NB4 (cell line): ENCODE results near the gene CHAF1A.

ENCODE experiments used
- DNase-seq: peaks from one replicate; pipeline ENCODE4 v3.0.0; 2010; ENCODE audit warnings: low read depth
- H3K4me3 ChIP-seq: one replicate; pipeline ENCODE4 v1.5.1; 2011; ENCODE audit warnings: mild to moderate bottlenecking, low read depth, low read length, moderate library complexity
- MYC ChIP-seq: IDR thresholded peaks from 2 replicates; pipeline ENCODE4 v1.6.1; 2011; ENCODE audit warnings: low read depth, low read length
- POLR2A ChIP-seq: IDR thresholded peaks from 2 replicates; pipeline ENCODE4 v1.6.1; 2011; ENCODE audit warnings: mild to moderate bottlenecking; ENCODE audit not compliant: insufficient read length; ENCODE audit errors: extremely low read depth
- TF ChIP-seq, protein P1 (sequence below): IDR thresholded peaks from one replicate; pipeline ENCODE4 v1.5.1; 2012; ENCODE audit warnings: low read depth, low read length
- TF ChIP-seq, protein P2 (sequence below): IDR thresholded peaks from 2 replicates; pipeline ENCODE4 v1.6.1; 2011; ENCODE audit warnings: low read depth, low read length

CHAF1A gene

GRCh38 chr19:4365791-4366665, 36.4 kb upstream of the CHAF1A start:
- TF ChIP-seq, protein P1, sequence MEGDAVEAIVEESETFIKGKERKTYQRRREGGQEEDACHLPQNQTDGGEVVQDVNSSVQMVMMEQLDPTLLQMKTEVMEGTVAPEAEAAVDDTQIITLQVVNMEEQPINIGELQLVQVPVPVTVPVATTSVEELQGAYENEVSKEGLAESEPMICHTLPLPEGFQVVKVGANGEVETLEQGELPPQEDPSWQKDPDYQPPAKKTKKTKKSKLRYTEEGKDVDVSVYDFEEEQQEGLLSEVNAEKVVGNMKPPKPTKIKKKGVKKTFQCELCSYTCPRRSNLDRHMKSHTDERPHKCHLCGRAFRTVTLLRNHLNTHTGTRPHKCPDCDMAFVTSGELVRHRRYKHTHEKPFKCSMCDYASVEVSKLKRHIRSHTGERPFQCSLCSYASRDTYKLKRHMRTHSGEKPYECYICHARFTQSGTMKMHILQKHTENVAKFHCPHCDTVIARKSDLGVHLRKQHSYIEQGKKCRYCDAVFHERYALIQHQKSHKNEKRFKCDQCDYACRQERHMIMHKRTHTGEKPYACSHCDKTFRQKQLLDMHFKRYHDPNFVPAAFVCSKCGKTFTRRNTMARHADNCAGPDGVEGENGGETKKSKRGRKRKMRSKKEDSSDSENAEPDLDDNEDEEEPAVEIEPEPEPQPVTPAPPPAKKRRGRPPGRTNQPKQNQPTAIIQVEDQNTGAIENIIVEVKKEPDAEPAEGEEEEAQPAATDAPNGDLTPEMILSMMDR, result no peak
- TF ChIP-seq MYC (no peak), POLR2A (no peak)
- TF ChIP-seq, protein P2, sequence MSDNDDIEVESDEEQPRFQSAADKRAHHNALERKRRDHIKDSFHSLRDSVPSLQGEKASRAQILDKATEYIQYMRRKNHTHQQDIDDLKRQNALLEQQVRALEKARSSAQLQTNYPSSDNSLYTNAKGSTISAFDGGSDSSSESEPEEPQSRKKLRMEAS, result no peak

DNA sequence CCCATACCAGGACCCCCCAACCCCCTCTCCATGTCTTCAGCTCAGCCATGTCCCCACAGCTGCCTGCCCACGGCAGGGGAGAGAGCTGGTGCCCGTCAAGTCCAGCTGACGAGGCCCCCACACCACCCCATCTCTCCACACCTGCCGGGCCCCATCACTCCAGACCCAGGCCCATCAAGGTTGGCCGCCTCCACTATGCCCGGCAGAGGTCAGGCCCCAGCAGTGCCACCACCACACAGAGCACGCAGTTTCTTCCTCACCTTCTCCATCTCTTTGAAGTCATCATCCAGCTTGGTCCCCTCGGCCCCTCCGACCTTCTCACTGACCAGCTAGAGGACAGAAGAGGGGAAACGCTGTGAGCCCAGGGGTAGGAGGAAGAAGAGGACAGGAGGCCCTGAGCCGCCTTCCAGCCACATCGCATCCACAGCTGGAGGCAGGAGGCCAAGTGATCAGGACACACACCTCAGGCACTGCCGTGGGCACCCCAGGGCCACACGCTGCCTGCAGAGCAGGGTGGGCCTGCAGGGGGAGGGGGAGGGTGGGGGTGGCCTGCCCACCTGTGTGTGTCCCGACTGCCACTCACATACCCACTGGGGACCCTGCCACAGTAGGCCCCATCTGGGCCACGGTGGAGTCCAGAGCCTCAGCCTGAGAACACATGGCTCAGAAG, 35.6 kb upstream of the CHAF1A start:
- H3K4me3 ChIP-seq, result no peak overlapping the region
- no peak for DNase-seq
- TF ChIP-seq POLR2A (no peak), MYC (no peak)
- TF ChIP-seq, protein P2, result no peak
- TF ChIP-seq, protein P1, result no peak

More at GRCh38 chr19:4365791-4366665, 36.4 kb upstream of the CHAF1A start:
- no peak for DNase-seq
- H3K4me3 ChIP-seq, result no peak overlapping the region

- DNase-seq, result no peak
- no peak for TF ChIP-seq MYC
- TF ChIP-seq, protein P1, result no peak
- TF ChIP-seq POLR2A, result no peak
- TF ChIP-seq, protein P2, result no peak
- no peak overlapping the region for H3K4me3 ChIP-seq
Observed at GRCh38 chr19:4367336-4367723, 35.1 kb upstream of the CHAF1A start.

DNA sequence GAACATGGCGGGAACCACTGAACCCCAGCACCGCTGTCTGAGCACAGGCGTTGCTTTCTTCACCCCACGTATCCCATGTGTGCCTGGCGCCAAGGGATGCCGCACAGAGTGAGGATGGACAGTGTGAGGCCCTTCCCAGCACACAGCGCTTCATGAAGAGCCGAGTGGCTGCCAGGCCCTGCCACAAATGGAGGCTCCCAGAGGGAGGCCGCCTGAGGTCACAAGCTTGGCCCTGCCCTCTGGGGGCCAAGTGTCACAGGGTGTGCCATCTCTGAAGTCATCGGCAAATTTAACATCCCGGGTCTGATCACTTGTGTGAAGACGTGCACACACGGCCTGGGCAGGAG, 34.7 kb upstream of the CHAF1A start:
- DNase-seq, result no peak
- TF ChIP-seq, protein P2, result no peak
- TF ChIP-seq POLR2A, result no peak
- no peak overlapping the region for H3K4me3 ChIP-seq

DNA sequence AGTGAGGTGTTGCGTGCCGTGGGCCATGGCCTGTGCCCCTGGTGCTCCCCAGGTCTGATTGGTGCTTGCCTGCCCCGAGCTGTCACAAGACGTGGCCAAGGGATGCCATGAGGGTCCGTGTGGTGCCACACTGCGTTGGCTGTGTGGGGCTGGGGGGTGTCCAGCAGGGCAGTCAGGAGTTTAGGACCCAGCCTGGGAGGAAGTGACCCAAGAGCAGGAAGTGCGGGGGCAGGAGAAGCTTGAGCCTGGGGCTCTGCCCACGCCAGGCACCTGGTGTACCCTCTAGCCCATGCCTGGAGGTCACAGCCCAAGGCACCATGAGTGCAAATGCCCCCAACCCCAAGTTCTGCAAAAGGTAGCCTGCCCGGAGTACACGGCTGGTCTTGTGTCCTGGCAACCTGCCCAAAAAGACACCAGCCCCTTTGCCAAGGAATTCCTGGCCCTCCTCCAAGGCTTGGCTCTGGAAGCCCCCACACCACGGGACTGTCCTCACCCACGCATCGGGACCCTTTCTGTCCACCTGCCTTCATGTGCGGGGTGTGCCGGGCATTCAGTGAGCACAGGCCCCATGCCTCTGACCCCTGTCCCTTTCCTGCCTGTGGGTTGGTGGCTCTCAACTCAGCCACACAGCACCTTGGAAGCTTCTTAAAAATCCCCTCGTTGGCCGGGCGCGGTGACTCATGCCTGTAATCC, 34.2 kb upstream of the CHAF1A start:
- DNase-seq, result no peak
- H3K4me3 ChIP-seq, result no peak overlapping the region
- TF ChIP-seq, protein P2, result no peak
- TF ChIP-seq, protein P1, result no peak
- TF ChIP-seq POLR2A, result no peak
